Upper lobe of left lung (tissue), 4 donors: ENCODE data around the gene HSPBP1.

ENCODE experiments used
- POLR2A ChIP-seq, 4 donors: fragments of 450-650 bp; IDR thresholded peaks; one replicate each; pipeline ENCODE4 v1.5.1; 2016 to 2017; ENCODE audit warnings: antibody characterized with exemption in 4 of 4, mild to moderate bottlenecking in 2 of 4
- TF ChIP-seq, protein P1 (sequence below), 6 experiments: fragments of 450-650 bp in 4 of 6; fragments of 200-600 bp in 2 of 6; sonication (generic) in 2 of 6; IDR thresholded peaks; one replicate each; pipeline ENCODE4 v1.5.1; 2016 to 2019; ENCODE audit warnings: antibody characterized with exemption in 6 of 6

DNA sequence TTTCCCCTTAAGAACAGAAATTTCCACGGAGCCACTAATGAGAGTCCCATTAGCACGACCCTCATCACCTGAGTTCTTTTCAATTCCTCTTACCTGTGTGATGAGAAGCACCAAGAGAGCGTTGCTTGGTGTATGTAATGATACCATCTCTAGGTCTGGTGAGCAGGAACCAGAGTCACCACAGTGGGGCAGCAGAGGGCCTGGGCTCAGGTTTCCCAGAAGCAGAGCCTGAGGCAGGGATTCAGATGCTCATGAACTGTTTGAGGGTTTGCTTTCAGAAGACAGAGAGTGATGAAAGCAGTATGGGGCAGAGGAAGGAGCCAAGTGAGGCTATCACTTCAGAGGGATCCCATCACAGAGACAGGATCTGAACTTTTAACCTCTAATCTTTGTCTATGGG is 67.5 kb downstream of the HSPBP1 start:
- TF ChIP-seq, protein P1, sequence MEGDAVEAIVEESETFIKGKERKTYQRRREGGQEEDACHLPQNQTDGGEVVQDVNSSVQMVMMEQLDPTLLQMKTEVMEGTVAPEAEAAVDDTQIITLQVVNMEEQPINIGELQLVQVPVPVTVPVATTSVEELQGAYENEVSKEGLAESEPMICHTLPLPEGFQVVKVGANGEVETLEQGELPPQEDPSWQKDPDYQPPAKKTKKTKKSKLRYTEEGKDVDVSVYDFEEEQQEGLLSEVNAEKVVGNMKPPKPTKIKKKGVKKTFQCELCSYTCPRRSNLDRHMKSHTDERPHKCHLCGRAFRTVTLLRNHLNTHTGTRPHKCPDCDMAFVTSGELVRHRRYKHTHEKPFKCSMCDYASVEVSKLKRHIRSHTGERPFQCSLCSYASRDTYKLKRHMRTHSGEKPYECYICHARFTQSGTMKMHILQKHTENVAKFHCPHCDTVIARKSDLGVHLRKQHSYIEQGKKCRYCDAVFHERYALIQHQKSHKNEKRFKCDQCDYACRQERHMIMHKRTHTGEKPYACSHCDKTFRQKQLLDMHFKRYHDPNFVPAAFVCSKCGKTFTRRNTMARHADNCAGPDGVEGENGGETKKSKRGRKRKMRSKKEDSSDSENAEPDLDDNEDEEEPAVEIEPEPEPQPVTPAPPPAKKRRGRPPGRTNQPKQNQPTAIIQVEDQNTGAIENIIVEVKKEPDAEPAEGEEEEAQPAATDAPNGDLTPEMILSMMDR (IDR thresholded peaks at IDR 0.05): peak in 2 of 6 experiments; percentile 14 to 16
- TF ChIP-seq POLR2A (IDR thresholded peaks at IDR 0.05): no peak
